Right forelimb (tissue), 1 donor: Measurements from ENCODE around the gene FGF12.

Experiments
- DNase-seq: peaks from one replicate; pipeline ENCODE4 v3.0.0-alpha.2; 2018

The FGF12 gene

GRCh38 chr3:192489579-192489978, 237.8 kb downstream of the FGF12 start:
- no peak for DNase-seq

DNA sequence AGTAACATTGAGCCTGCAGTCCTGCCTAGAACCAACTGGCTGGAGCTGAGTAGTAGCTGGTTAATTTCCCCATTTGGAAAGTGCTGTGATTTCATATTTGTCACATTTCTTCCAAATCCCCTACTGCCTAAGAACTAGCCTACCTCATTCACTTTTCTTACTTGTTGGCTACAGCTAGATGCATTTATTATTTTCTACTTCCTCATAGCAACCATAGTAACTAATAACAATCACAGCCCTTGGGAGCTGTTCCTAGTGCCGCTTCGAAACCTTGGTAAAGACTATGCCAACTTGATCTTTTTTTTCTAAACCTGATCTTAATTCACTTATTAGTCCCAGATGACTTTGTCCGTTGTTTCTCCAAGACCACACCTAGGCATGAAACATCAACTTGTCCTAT, 240.3 kb downstream of the FGF12 start:
- no peak for DNase-seq

DNA sequence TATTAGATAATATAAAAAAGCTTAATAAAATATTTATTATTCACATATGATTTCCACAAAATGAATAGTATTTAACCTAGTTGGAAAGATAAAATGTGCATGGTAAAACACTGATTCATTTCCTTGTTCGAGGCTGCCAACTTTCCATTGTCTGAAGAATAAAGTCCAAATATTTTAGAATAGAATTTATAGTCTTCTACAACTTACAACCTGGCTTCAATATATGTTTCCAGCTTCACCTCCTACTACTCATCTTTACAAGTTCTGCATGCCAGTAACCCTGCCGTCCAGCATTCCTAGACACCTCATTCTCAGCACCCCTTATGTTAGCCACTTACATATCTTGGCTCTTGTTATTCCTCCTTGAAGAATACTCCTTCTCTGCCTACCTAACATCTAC, 244.5 kb downstream of the FGF12 start:
- DNase-seq: no peak

DNA sequence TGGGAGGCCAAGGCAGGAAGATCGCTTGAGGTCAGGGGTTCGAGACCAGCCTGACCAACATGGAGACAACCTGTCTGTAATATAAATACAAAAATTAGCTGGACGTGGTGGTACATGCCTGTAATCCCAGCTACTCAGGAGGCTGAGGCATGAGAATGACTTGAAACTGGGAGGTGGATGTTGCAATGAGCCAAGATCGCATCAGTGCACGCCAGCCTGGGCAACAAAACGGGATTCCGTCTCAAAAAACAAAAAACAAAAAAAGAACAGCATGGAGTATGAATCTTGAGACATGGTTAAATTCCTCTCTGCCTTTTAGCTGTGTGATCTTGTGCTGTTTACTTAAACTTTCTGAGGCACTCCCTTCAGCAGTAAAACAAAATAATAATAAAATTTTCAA, 244.9 kb downstream of the FGF12 start:
- no peak for DNase-seq

- no peak for DNase-seq
Measured at GRCh38 chr3:192481638-192482037, 245.7 kb downstream of the FGF12 start.

DNA sequence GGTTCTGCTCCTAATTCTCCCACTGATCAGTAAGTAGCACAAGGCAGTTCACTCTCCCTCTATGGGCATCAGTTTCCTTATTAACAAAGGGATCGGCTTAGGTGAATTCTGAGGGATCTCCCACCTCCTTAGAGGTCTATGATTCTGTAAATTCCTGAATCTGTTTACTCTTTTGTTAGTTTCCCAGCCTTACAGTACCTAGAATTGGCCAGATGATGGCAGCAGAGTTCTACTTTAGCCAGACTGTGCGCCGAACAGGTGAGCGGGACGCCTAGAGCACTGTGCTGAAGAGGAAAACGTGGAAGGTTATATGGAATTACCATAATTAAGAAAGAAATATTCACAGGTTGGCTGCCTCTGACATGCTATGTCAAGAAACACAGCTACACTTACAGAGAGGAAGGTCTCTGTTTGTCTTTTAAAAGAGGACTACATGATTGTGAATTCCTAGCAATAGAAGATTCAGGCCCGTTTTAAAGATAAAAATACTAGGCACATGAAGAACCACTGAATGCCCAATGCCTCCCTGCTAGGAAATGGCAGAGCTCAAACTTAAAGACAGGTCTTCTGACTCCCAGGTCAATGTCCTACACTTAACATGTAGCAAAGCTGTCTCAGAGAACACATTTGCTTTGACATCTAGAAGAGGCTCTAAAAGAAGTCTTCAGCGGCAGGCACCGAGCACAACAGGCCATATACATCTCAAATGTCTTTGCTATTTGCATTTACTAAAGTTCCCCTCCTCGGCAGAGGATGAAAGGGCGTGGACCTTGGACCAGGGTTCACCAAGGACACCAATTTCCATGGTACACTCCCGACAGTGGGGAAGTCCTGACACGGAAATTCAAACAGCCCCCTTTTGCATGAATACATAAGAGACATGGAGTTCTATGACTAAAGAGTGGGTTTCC, 259.9 kb downstream of the FGF12 start:
- peak; percentile 52 for DNase-seq

GRCh38 chr3:192449036-192449435, 278.3 kb downstream of the FGF12 start:
- no peak for DNase-seq

GRCh38 chr3:192445770-192446644, 281.3 kb downstream of the FGF12 start:
- peak; percentile 41 for DNase-seq

- DNase-seq: no peak
Measured at GRCh38 chr3:192444791-192445106, 282.6 kb downstream of the FGF12 start.

DNA sequence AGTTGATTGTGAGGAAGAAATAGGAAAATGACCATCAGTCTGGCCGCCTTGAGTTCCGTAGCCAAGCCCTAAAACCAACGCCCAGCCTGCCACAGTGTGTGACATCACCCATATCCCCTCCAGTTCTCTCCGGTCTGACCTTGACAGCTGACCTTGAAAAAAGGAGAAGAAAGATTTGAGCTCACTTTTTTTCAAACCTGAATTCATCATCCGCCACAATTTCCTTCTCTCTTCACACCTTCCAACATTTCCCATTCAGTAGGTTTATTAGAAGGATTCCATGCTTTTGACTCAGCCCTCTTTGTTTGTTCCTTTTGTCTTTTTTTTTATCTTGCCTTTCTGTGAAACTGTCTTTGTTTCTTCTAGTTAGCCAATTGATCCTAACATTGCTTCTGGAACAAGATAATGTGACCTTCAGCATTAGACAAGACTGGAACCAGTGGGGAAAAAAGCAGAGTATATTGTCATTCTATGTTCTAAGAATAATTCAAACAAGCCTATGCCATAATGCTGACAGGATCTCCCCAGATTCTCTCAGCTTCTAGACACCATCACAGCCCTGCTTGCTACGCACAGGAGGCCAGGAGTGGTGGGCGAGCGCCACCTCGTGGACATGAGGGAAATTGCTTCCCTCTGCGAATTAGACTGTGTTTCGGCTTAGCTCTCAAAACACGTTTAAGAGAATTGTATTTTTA, 283.1 kb downstream of the FGF12 start:
- peak; percentile 86 for DNase-seq

- DNase-seq: no peak
Measured at GRCh38 chr3:192435241-192435640, 292.1 kb downstream of the FGF12 start.

DNA sequence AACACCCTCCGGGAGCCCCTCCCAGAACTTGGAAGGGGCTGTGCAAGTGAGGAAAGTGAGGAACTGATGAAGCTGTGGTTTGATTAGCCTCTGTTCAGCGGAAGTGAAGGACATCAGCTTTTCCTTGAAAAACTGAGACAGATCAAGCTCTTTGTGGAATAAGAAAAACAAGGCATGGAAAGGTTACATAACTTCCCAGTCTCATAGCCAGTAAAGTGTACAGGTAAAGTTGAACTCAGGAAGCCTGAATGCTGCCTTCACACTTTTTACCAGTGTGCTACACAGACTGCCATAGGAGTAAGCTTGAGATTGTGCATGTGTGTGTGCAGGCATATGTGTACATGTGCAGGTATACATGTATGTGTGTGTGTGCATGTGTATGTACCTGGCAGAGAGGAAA, 293.2 kb downstream of the FGF12 start:
- no peak for DNase-seq

GRCh38 chr3:192433704-192434103, 293.6 kb downstream of the FGF12 start:
- DNase-seq: no peak

- DNase-seq: no peak
Measured at GRCh38 chr3:192422997-192423342, 304.4 kb downstream of the FGF12 start.

- no peak for DNase-seq
Measured at GRCh38 chr3:192422321-192422996, 304.9 kb downstream of the FGF12 start.

GRCh38 chr3:192419312-192419711, 308.0 kb downstream of the FGF12 start:
- DNase-seq: no peak

- no peak for DNase-seq
Measured at GRCh38 chr3:192417559-192418055, 309.7 kb downstream of the FGF12 start.

DNA sequence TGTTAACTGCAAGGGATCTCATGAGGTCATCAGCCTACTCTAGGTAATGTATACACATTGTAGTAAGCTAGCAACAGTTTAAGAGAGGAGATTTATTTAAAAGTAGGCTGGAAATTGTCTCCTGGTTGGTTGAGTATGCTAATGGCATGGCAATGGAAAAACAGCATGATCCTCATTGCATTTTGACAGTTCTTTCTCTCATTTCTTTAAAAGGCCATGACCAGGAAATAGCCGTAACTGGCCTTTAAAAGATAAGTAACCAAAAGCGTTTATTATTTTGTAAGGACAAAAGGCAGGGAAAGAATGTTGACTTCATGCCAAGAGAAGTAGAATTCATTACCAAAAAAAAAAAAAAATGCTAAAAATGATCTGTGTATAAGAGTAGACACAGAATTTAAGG, 310.3 kb downstream of the FGF12 start:
- no peak for DNase-seq

DNA sequence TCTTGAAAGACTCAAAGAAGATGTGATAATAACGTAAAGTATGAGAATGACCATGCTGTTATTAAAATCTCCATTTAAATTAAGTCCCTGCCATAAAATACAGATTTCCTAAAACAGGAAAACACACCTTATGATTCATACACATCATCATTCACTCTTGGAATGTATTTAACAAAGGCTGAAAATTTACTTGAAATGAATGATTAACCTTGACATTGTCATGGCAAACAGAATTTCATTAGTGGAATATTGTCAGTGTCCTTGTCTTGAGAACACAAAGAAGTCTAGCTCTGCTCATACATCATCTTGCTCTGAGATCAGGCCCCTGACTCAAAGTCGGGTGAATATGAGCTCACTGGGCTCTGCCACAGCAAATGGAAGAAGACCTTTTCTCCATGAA, 313.9 kb downstream of the FGF12 start:
- no peak for DNase-seq

DNA sequence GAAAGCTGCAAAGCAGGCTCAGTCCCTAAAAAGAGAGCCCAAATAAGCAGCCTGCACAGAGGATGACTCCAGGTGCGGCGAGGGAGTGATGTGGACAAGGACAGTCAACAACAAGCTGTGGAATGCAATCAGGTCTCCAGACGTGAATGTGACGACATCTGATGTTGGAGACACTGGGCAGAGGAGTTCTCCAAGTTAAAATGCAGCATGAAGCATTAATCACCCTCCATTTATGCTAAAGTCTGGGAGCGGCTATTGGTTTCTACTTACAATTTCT, 316.7 kb downstream of the FGF12 start:
- no peak for DNase-seq

DNA sequence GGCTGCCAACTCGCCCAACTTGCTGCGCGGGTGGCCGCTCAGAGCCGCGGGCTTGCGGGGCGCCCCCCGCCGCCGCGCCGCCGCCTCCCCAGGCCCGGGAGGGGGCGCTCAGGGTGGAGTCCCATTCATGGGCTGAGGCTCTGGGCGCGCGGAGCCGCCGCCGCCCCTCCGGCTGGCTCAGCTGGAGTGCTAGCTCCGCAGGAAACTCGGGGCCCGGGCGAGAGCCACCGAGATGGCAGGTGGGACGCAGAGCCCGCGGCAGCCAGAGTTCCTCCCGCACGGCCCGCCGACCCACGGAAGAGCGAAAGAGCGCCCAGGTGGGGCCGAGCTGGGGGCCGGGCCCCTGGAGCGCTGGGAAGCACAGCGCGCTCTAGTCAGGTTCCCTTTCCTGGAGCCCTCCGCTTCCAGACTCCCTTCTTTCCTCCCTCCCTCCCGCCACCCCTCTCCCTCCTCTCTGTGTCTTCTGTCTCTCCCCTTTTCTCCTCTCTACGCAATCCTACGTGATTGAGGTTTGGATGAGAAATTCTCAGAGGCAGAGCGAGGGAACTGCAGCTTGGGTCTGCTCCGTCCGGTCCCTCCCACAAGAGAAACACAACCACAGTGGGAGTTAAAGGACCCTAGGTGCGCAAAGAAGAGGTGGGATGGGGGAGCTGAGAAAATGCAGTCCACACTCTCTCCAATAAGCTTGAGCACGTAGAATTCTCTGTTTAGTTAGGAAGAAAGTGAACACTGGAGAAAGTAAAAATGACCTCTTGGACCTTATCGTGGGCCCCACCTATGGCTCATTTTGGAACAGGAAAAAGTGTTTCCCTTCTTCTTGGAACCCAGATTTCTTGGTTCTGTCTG, 317.3 kb downstream of the FGF12 start:
- DNase-seq: peak; percentile 61
